Measurements from ENCODE around the gene TSPAN32.
"Not testable (repeated sequence)": the region's sequence is repeated elsewhere in the genome, so short reads cannot be mapped to it uniquely, and the experiment has no call there.

The TSPAN32 gene

GRCh38 chr11:2357651-2358050 lies 55.8 kb downstream of the TSPAN32 start:
- not testable (repeated sequence) for H3K9me3 ChIP-seq (ENCODE audit: low read length); H3K4me1 ChIP-seq (ENCODE audit: insufficient read depth, low read length); H3K27me3 ChIP-seq (ENCODE audit: control insufficient read depth in 1 of 2, insufficient read depth in 2 of 2, low read length in 2 of 2); H3K4me3 ChIP-seq (ENCODE audit: low read depth in 1 of 2, low read length in 2 of 2); H3K27ac ChIP-seq (ENCODE audit: low read depth, low read length); H3K9ac ChIP-seq (ENCODE audit: low read length); H3K36me3 ChIP-seq (ENCODE audit: insufficient read depth, low read length)

- no peaks in the 10 kb centered on the region for H3K9me3 ChIP-seq (ENCODE audit: low read length)
- no peak overlapping the region for H3K27ac ChIP-seq (ENCODE audit: low read depth, low read length)
- no peaks in the 10 kb centered on the region for H3K36me3 ChIP-seq (ENCODE audit: insufficient read depth, low read length)
- no peaks in the 10 kb centered on the region for H3K27me3 ChIP-seq (ENCODE audit: control insufficient read depth in 1 of 2, insufficient read depth in 2 of 2, low read length in 2 of 2)
- H3K4me1 ChIP-seq (ENCODE audit: insufficient read depth, low read length) = no peaks in the 10 kb centered on the region
- H3K9ac ChIP-seq (ENCODE audit: low read length) = no peak overlapping the region
- H3K4me3 ChIP-seq (ENCODE audit: low read depth in 1 of 2, low read length in 2 of 2) = no peak overlapping the region
Observed at GRCh38 chr11:2358754-2359442, 57.1 kb downstream of the TSPAN32 start.

GRCh38 chr11:2359557-2359956 lies 57.7 kb downstream of the TSPAN32 start:
- Histone ChIP-seq H3K9ac (ENCODE audit: low read length) (no peak overlapping the region), H3K27ac (ENCODE audit: low read depth, low read length) (no peak overlapping the region), H3K9me3 (ENCODE audit: low read length) (no peaks in the 10 kb centered on the region), H3K4me1 (ENCODE audit: insufficient read depth, low read length) (no peaks in the 10 kb centered on the region), H3K4me3 (ENCODE audit: low read depth in 1 of 2, low read length in 2 of 2) (no peak overlapping the region), H3K27me3 (ENCODE audit: control insufficient read depth in 1 of 2, insufficient read depth in 2 of 2, low read length in 2 of 2) (no peaks in the 10 kb centered on the region), H3K36me3 (ENCODE audit: insufficient read depth, low read length) (no peaks in the 10 kb centered on the region)

- Histone ChIP-seq H3K9me3 (ENCODE audit: low read length) (no peaks in the 10 kb centered on the region), H3K4me3 (ENCODE audit: low read depth in 1 of 2, low read length in 2 of 2) (no peak overlapping the region), H3K9ac (ENCODE audit: low read length) (no peak overlapping the region), H3K27ac (ENCODE audit: low read depth, low read length) (no peak overlapping the region), H3K36me3 (ENCODE audit: insufficient read depth, low read length) (no peaks in the 10 kb centered on the region), H3K27me3 (ENCODE audit: control insufficient read depth in 1 of 2, insufficient read depth in 2 of 2, low read length in 2 of 2) (no peaks in the 10 kb centered on the region), H3K4me1 (ENCODE audit: insufficient read depth, low read length) (no peaks in the 10 kb centered on the region)
Observed at GRCh38 chr11:2360081-2360642, 58.3 kb downstream of the TSPAN32 start.

- no peaks in the 10 kb centered on the region for H3K9me3 ChIP-seq (ENCODE audit: low read length)
- H3K4me3 ChIP-seq (ENCODE audit: low read depth in 1 of 2, low read length in 2 of 2) = no peak overlapping the region
- peaks cover 7% of the 10 kb centered on the region for H3K4me1 ChIP-seq (ENCODE audit: insufficient read depth, low read length)
- H3K9ac ChIP-seq (ENCODE audit: low read length) = no peak overlapping the region
- H3K27ac ChIP-seq (ENCODE audit: low read depth, low read length) = no peak overlapping the region
- no peaks in the 10 kb centered on the region for H3K36me3 ChIP-seq (ENCODE audit: insufficient read depth, low read length)
- H3K27me3 ChIP-seq (ENCODE audit: control insufficient read depth in 1 of 2, insufficient read depth in 2 of 2, low read length in 2 of 2) = no peaks in the 10 kb centered on the region
Observed at GRCh38 chr11:2361565-2361964, 59.8 kb downstream of the TSPAN32 start.

- Histone ChIP-seq H3K27me3 (ENCODE audit: control insufficient read depth in 1 of 2, insufficient read depth in 2 of 2, low read length in 2 of 2) (no peaks in the 10 kb centered on the region), H3K9me3 (ENCODE audit: low read length) (no peaks in the 10 kb centered on the region), H3K4me1 (ENCODE audit: insufficient read depth, low read length) (peaks cover 10% of the 10 kb centered on the region), H3K36me3 (ENCODE audit: insufficient read depth, low read length) (no peaks in the 10 kb centered on the region), H3K9ac (ENCODE audit: low read length) (no peak overlapping the region), H3K27ac (ENCODE audit: low read depth, low read length) (no peak overlapping the region), H3K4me3 (ENCODE audit: low read depth in 1 of 2, low read length in 2 of 2) (no peak overlapping the region)
Observed at GRCh38 chr11:2362414-2362813, 60.6 kb downstream of the TSPAN32 start.

GRCh38 chr11:2363130-2363529 lies 61.3 kb downstream of the TSPAN32 start:
- Histone ChIP-seq H3K4me1 (ENCODE audit: insufficient read depth, low read length) (peaks cover 10% of the 10 kb centered on the region), H3K27ac (ENCODE audit: low read depth, low read length) (no peak overlapping the region), H3K9me3 (ENCODE audit: low read length) (no peaks in the 10 kb centered on the region), H3K36me3 (ENCODE audit: insufficient read depth, low read length) (no peaks in the 10 kb centered on the region), H3K9ac (ENCODE audit: low read length) (no peak overlapping the region), H3K4me3 (ENCODE audit: low read depth in 1 of 2, low read length in 2 of 2) (no peak overlapping the region), H3K27me3 (ENCODE audit: control insufficient read depth in 1 of 2, insufficient read depth in 2 of 2, low read length in 2 of 2) (no peaks in the 10 kb centered on the region)

GRCh38 chr11:2363577-2364370 lies 62.0 kb downstream of the TSPAN32 start:
- Histone ChIP-seq H3K27me3 (ENCODE audit: control insufficient read depth in 1 of 2, insufficient read depth in 2 of 2, low read length in 2 of 2) (no peaks in the 10 kb centered on the region), H3K4me3 (ENCODE audit: low read depth in 1 of 2, low read length in 2 of 2) (no peak overlapping the region), H3K9ac (ENCODE audit: low read length) (no peak overlapping the region), H3K27ac (ENCODE audit: low read depth, low read length) (no peak overlapping the region), H3K36me3 (ENCODE audit: insufficient read depth, low read length) (no peaks in the 10 kb centered on the region), H3K9me3 (ENCODE audit: low read length) (no peaks in the 10 kb centered on the region), H3K4me1 (ENCODE audit: insufficient read depth, low read length) (peaks cover 10% of the 10 kb centered on the region)

- not testable (repeated sequence) for H3K4me1 ChIP-seq (ENCODE audit: insufficient read depth, low read length)
Observed at GRCh38 chr11:2364386-2364785, 62.6 kb downstream of the TSPAN32 start.

GRCh38 chr11:2365571-2366210 lies 63.9 kb downstream of the TSPAN32 start:
- Histone ChIP-seq H3K27ac (ENCODE audit: low read depth, low read length) (no peak overlapping the region), H3K36me3 (ENCODE audit: insufficient read depth, low read length) (no peaks in the 10 kb centered on the region), H3K27me3 (ENCODE audit: control insufficient read depth in 1 of 2, insufficient read depth in 2 of 2, low read length in 2 of 2) (no peaks in the 10 kb centered on the region), H3K4me1 (ENCODE audit: insufficient read depth, low read length) (peaks cover 10% of the 10 kb centered on the region), H3K4me3 (ENCODE audit: low read depth in 1 of 2, low read length in 2 of 2) (no peak overlapping the region), H3K9ac (ENCODE audit: low read length) (no peak overlapping the region), H3K9me3 (ENCODE audit: low read length) (no peaks in the 10 kb centered on the region)

More at GRCh38 chr11:2364386-2364785, 62.6 kb downstream of the TSPAN32 start:
- H3K36me3 ChIP-seq (ENCODE audit: insufficient read depth, low read length); H3K9ac ChIP-seq (ENCODE audit: low read length); H3K4me3 ChIP-seq (ENCODE audit: low read depth in 1 of 2, low read length in 2 of 2); H3K27me3 ChIP-seq (ENCODE audit: control insufficient read depth in 1 of 2, insufficient read depth in 2 of 2, low read length in 2 of 2); H3K9me3 ChIP-seq (ENCODE audit: low read length); H3K27ac ChIP-seq (ENCODE audit: low read depth, low read length): not testable (repeated sequence)

GRCh38 chr11:2366276-2366675 lies 64.5 kb downstream of the TSPAN32 start:
- Histone ChIP-seq H3K9me3 (ENCODE audit: low read length) (no peaks in the 10 kb centered on the region), H3K36me3 (ENCODE audit: insufficient read depth, low read length) (no peaks in the 10 kb centered on the region), H3K4me1 (ENCODE audit: insufficient read depth, low read length) (peaks cover 10% of the 10 kb centered on the region), H3K27ac (ENCODE audit: low read depth, low read length) (no peak overlapping the region), H3K27me3 (ENCODE audit: control insufficient read depth in 1 of 2, insufficient read depth in 2 of 2, low read length in 2 of 2) (no peaks in the 10 kb centered on the region), H3K9ac (ENCODE audit: low read length) (no peak overlapping the region), H3K4me3 (ENCODE audit: low read depth in 1 of 2, low read length in 2 of 2) (no peak overlapping the region)
